K562 (cell line): Measurements from ENCODE around the gene AMPD3. TPM values are rescaled to one million over a fixed set of nuclear protein-coding genes. Genes with fewer than 3 reads are reported as not detected.

Experiments
- CBX2 ChIP-seq: fragments of 200-600 bp; sonication (generic); IDR thresholded peaks from one replicate; pipeline ENCODE4 v1.6.1; 2012; ENCODE audit warnings: mild to moderate bottlenecking, low read length, inconsistent platforms; ENCODE audit not compliant: insufficient read depth, poor library complexity, severe bottlenecking
- CHD2 ChIP-seq: IDR thresholded peaks from 2 replicates; pipeline ENCODE4 v1.6.1; 2011; ENCODE audit warnings: low read depth, low read length
- ELF4 ChIP-seq: fragments of 450-650 bp; formaldehyde crosslinking; IDR thresholded peaks from 2 replicates; pipeline ENCODE4 v1.4.0; 2022; ENCODE audit warnings: missing genetic modification characterization
- FOXK2 ChIP-seq, 2 experiments: fragments of 450-650 bp; IDR thresholded peaks in 1 of 2; conservative IDR thresholded peaks in 1 of 2; 2 replicates each; pipeline ENCODE4 v1.6.1; 2016; ENCODE audit warnings: low read depth in 2 of 2, mild to moderate bottlenecking in 1 of 2
- GTF2F1 ChIP-seq: IDR thresholded peaks from 2 replicates; pipeline ENCODE4 v1.6.1; 2011; ENCODE audit warnings: low read depth, low read length, improper control_type of control experiment
- MTA3 ChIP-seq: fragments of 450-650 bp; formaldehyde crosslinking; IDR thresholded peaks from 2 replicates; pipeline ENCODE4 v1.6.1; 2017; ENCODE audit warnings: mild to moderate bottlenecking, borderline replicate concordance
- NCOA1 ChIP-seq: fragments of 450-650 bp; IDR thresholded peaks from 2 replicates; pipeline ENCODE4 v1.6.1; 2016; ENCODE audit warnings: low read depth
- NCOA4 ChIP-seq: fragments of 450-650 bp; IDR thresholded peaks from 2 replicates; pipeline ENCODE4 v1.6.1; 2018; ENCODE audit warnings: mild to moderate bottlenecking; ENCODE audit not compliant: partially characterized antibody
- NCOR1 ChIP-seq: fragments of 450-650 bp; IDR thresholded peaks from 2 replicates; pipeline ENCODE4 v1.6.1; 2016; ENCODE audit warnings: mild to moderate bottlenecking, moderate library complexity
- SAFB2 ChIP-seq: fragments of 200-400 bp; formaldehyde crosslinking; IDR thresholded peaks from 2 replicates; pipeline ENCODE4 v1.6.1; 2018; ENCODE audit warnings: borderline replicate concordance, low read length, low read depth, moderate library complexity; ENCODE audit not compliant: severe bottlenecking
- SMAD3 ChIP-seq: fragments of 450-650 bp; formaldehyde crosslinking; conservative IDR thresholded peaks from 2 replicates; pipeline ENCODE4 v1.4.0; 2020; ENCODE audit warnings: mild to moderate bottlenecking
- TCFL5 ChIP-seq: fragments of 250-450 bp; sonication (Bioruptor Pico); conservative IDR thresholded peaks from 2 replicates; pipeline ENCODE4 v1.6.1; 2021; ENCODE audit warnings: mild to moderate bottlenecking, moderate library complexity, matching md5 sums
- VEZF1 ChIP-seq: fragments of 200-800 bp; sonication (Bioruptor generic); IDR thresholded peaks from 2 replicates; pipeline ENCODE4 v1.6.1; 2017; ENCODE audit warnings: missing genetic modification characterization, missing compliant biosample characterization
- ZFP91 ChIP-seq: sonication (generic); formaldehyde crosslinking; IDR thresholded peaks from 2 replicates; pipeline ENCODE4 v1.8.0; 2022; ENCODE audit warnings: mild to moderate bottlenecking, missing genetic modification reagents
- ZNF146 ChIP-seq: IDR thresholded peaks from one replicate; pipeline ENCODE4 v1.6.1; 2018; ENCODE audit warnings: missing compliant biosample characterization; ENCODE audit not compliant: unreplicated experiment
- ZNF644 ChIP-seq: fragments of 200-800 bp; sonication (Bioruptor generic); IDR thresholded peaks from 2 replicates; pipeline ENCODE4 v1.6.1; 2016; ENCODE audit warnings: low read depth, missing genetic modification characterization, missing compliant biosample characterization
- ZNF764 ChIP-seq: fragments of 250-450 bp; sonication (Bioruptor Pico); IDR thresholded peaks from 2 replicates; pipeline ENCODE4 v1.4.0; 2020; ENCODE audit warnings: low read depth, mild to moderate bottlenecking, moderate library complexity
- ZNF79 ChIP-seq: fragments of 250-450 bp; sonication (Bioruptor Pico); IDR thresholded peaks from 2 replicates; pipeline ENCODE4 v1.4.0; 2020; ENCODE audit warnings: low read depth, mild to moderate bottlenecking, moderate library complexity
- polyA plus RNA-seq, 8 experiments: library from polyadenylated mRNA; depleted of rRNA in 4 of 8; stranded (reverse) in 5 of 8; unstranded in 3 of 8; fragments of >200 nt; fragmentation: Nextera tagmentation in 2 of 8; fragmentation: Illumina TruSeq in 1 of 8; extraction: Ambion mirVana in 2 of 8; extraction: Trizol in 1 of 8; gene quantifications; 2 replicates each; pipeline versions ENCODE4 v1.2.1 to v1.2.3, GENCODE V29; 2011 to 2014; ENCODE audit warnings: inconsistent platforms in 1 of 8, missing spikeins in 1 of 8
- total RNA-seq, 7 experiments: library from RNA; depleted of rRNA in 6 of 7; stranded (reverse); fragments of >200 nt in 6 of 7; fragmentation: Illumina TruSeq in 2 of 7; extraction: Trizol in 2 of 7; gene quantifications; 2 replicates each; pipeline versions ENCODE4 v1.2.1 to v1.2.3, GENCODE V29; 2011 to 2021; ENCODE audit warnings: low replicate concordance in 1 of 7
- TF ChIP-seq, protein P1 (sequence below): fragments of 250-450 bp; sonication (Bioruptor Pico); IDR thresholded peaks from 2 replicates; pipeline ENCODE4 v1.4.0; 2020
- TF ChIP-seq, protein P2 (sequence below): fragments of 250-450 bp; sonication (Bioruptor Pico); IDR thresholded peaks from 2 replicates; pipeline ENCODE4 v1.5.0; 2020; ENCODE audit warnings: mild to moderate bottlenecking
- TF ChIP-seq, protein P3 (sequence below): fragments of 450-650 bp; conservative IDR thresholded peaks from 2 replicates; pipeline ENCODE4 v1.6.1; 2016; ENCODE audit warnings: missing genetic modification characterization, low read depth, mild to moderate bottlenecking, missing compliant biosample characterization, moderate library complexity

The AMPD3 gene
- total and polyA plus RNA-seq, 9 of the 15 experiments (the other 6 are each of a cell fraction or from before 2014, with no cell fraction given): 4.4 to 23.6 (median 11.2) TPM

DNA sequence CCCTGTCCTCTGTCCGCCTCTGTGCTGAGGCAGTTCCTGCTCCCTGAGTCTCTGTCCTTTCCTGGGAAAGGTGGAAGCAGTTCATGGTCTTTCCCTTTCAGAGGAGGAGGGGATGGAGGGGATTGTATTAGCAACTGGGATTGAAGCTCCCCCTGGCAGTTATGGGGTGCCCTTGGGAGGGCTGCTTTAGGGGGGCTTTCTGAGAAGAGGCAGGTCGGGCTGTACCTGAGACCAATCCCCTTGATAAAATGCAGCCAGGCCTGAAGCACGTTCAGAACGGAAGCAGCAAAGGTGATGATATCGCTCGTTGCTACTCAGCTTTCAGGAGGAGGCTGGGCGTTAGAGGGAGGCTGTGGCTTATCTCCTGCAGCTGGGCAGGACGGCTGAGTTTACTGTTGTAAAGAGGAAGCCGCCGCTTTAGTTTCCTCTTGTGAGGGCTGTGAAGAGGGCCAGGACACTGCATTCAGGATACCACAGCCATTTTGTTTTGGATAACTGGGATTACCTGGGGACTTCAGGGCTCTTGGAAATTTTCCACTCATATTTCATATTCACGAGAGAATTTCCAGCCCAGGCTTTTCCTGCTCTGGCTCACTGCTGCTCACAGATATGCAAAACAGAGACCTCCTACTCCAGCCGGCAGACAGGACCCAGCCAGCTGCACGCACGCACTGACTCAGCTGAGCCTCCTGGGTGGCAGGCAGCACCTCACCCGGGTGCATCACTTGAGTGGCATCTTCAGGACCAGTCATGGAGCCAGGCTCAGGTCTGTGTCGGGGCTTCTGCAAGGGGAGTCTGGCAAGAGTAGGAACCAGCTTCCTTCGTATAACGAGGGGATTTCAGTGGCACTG, 798 bp downstream of the AMPD3 start (continued):
- TF ChIP-seq, protein P1, sequence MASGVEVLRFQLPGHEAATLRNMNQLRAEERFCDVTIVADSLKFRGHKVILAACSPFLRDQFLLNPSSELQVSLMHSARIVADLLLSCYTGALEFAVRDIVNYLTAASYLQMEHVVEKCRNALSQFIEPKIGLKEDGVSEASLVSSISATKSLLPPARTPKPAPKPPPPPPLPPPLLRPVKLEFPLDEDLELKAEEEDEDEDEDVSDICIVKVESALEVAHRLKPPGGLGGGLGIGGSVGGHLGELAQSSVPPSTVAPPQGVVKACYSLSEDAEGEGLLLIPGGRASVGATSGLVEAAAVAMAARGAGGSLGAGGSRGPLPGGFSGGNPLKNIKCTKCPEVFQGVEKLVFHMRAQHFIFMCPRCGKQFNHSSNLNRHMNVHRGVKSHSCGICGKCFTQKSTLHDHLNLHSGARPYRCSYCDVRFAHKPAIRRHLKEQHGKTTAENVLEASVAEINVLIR (CRISPR knock-in tag): no peak
- TF ChIP-seq ZNF644 (no peak), NCOR1 (peak; percentile 76), ZNF146 (CRISPR knock-in tag) (no peak), TCFL5 (no peak), VEZF1 (CRISPR knock-in tag) (peak; percentile 33; the same call in 1 of the 2 replicates), ZNF79 (CRISPR knock-in tag) (no peak), CHD2 (peak; percentile 32; the same call in 1 of the 2 replicates), MTA3 (peak; percentile 74), SAFB2 (no peak), GTF2F1 (no peak; the same call in 1 of the 2 replicates), NCOA1 (peak; percentile 67; the same call in 1 of the 2 replicates), FOXK2 (conservative IDR thresholded peaks at IDR 0.05 in 1 of 2, IDR thresholded peaks at IDR 0.05 in 1 of 2; ENCODE audit: low read depth in 2 of 2) (peak in 1 of 2 experiments; percentile 38; a peak in 2 of 4 replicates), ELF4 (CRISPR knock-in tag) (no peak), ZFP91 (CRISPR knock-in tag) (no peak), ZNF764 (CRISPR knock-in tag) (no peak), CBX2 (no peak), NCOA4 (no peak), SMAD3 (CRISPR knock-in tag) (no peak)
- TF ChIP-seq, protein P2, sequence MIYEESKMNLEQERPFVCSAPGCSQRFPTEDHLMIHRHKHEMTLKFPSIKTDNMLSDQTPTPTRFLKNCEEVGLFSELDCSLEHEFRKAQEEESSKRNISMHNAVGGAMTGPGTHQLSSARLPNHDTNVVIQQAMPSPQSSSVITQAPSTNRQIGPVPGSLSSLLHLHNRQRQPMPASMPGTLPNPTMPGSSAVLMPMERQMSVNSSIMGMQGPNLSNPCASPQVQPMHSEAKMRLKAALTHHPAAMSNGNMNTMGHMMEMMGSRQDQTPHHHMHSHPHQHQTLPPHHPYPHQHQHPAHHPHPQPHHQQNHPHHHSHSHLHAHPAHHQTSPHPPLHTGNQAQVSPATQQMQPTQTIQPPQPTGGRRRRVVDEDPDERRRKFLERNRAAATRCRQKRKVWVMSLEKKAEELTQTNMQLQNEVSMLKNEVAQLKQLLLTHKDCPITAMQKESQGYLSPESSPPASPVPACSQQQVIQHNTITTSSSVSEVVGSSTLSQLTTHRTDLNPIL: no peak
- TF ChIP-seq, protein P3, sequence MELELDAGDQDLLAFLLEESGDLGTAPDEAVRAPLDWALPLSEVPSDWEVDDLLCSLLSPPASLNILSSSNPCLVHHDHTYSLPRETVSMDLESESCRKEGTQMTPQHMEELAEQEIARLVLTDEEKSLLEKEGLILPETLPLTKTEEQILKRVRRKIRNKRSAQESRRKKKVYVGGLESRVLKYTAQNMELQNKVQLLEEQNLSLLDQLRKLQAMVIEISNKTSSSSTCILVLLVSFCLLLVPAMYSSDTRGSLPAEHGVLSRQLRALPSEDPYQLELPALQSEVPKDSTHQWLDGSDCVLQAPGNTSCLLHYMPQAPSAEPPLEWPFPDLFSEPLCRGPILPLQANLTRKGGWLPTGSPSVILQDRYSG: no peak
